ENCODE results near the gene CFAP298.

DNA sequence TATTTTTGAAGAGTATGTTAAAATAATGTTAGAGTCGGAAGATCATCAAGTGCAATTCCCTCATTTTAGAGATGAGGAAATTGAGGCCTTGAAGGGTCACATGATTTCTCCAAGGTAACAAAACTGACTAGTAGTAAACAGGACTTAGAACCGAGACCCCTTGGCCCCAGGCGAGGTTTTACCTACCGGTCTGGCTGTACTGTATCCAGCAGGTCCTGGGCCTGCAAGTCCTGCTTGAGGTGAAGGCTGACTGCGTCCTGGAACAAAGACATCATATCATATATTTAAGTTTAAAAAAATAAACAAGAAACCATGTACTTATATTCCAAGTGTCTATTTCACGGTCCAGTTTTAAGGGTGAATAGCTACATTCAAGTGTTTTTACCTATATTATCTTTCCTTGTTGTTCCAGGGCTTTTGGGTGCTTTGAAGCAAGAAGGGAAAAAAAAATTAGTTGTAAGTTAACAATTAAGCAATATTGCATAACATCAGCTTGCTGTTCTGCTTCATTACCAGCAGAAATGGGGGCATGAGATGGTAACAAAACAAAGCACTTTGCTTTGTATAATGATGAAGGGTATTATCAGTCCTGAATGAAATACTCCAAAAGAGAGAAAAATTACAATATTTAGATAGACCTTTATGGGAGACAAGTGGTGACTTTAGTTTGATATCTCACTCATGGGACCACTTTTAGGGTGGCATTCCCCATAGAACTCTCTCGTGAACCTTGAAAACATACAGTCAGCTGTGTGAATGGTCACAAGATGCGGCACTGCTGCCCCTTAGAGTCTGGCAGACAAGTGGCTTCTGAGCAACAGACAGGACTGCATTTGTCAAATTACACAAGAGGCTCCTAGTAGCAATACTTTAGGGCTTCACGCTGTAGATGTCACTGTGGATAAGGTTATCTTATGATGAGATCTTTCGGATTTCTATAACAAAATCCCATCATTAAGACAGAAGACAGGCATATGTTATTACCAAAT, 29.8 kb upstream of the CFAP298 start:
- no peak for TF ChIP-seq SMC3 (conservative IDR thresholded peaks at IDR 0.05; ENCODE audit: poor library complexity)
- TF ChIP-seq, protein P1, sequence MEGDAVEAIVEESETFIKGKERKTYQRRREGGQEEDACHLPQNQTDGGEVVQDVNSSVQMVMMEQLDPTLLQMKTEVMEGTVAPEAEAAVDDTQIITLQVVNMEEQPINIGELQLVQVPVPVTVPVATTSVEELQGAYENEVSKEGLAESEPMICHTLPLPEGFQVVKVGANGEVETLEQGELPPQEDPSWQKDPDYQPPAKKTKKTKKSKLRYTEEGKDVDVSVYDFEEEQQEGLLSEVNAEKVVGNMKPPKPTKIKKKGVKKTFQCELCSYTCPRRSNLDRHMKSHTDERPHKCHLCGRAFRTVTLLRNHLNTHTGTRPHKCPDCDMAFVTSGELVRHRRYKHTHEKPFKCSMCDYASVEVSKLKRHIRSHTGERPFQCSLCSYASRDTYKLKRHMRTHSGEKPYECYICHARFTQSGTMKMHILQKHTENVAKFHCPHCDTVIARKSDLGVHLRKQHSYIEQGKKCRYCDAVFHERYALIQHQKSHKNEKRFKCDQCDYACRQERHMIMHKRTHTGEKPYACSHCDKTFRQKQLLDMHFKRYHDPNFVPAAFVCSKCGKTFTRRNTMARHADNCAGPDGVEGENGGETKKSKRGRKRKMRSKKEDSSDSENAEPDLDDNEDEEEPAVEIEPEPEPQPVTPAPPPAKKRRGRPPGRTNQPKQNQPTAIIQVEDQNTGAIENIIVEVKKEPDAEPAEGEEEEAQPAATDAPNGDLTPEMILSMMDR (IDR thresholded peaks at IDR 0.05; ENCODE audit: poor library complexity, severe bottlenecking): no peak
